Hematopoietic multipotent progenitor cell treated with erythropoietin and hydrocortisone succinate and interleukin-3 and kit ligand, for 17 days (in vitro differentiated cells): ENCODE measurements around the gene GOSR2.

Source experiments
- DNase-seq: peaks from one replicate; pipeline ENCODE4 v3.0.0-alpha.2; 2015; ENCODE audit warnings: low spot score

Gene GOSR2

GRCh38 chr17:46922804-46923635 lies at the start of gene GOSR2:
Gene GOSR2, plus strand, starts transcription at chr17:46923160. Its CDS starts 33 bp downstream, at chr17:46923193.
- peak; percentile 91 for DNase-seq

GRCh38 chr17:46873941-46874645 lies 48.9 kb upstream of the GOSR2 start:
- DNase-seq = no peak

- DNase-seq = no peak
Measured at GRCh38 chr17:46874906-46875305, 48.1 kb upstream of the GOSR2 start.

GRCh38 chr17:46875849-46876352 lies 47.1 kb upstream of the GOSR2 start:
- DNase-seq = no peak

- DNase-seq = no peak
Measured at GRCh38 chr17:46876353-46876887, 46.5 kb upstream of the GOSR2 start.

- no peak for DNase-seq
Measured at GRCh38 chr17:46876926-46877325, 46.0 kb upstream of the GOSR2 start.

- DNase-seq = no peak
Measured at GRCh38 chr17:46877466-46877865, 45.5 kb upstream of the GOSR2 start.

GRCh38 chr17:46878055-46878454 lies 44.9 kb upstream of the GOSR2 start:
- no peak for DNase-seq

- no peak for DNase-seq
Measured at GRCh38 chr17:46879101-46879500, 43.9 kb upstream of the GOSR2 start.

- DNase-seq = no peak
Measured at GRCh38 chr17:46881015-46881414, 41.9 kb upstream of the GOSR2 start.

- DNase-seq = no peak
Measured at GRCh38 chr17:46882666-46883065, 40.3 kb upstream of the GOSR2 start.

GRCh38 chr17:46883871-46884520 lies 39.0 kb upstream of the GOSR2 start:
- no peak for DNase-seq

- DNase-seq = no peak
Measured at GRCh38 chr17:46884552-46884951, 38.4 kb upstream of the GOSR2 start.

- DNase-seq = no peak
Measured at GRCh38 chr17:46885415-46886309, 37.3 kb upstream of the GOSR2 start.

GRCh38 chr17:46886310-46886663 lies 36.7 kb upstream of the GOSR2 start:
- no peak for DNase-seq

GRCh38 chr17:46887717-46888116 lies 35.2 kb upstream of the GOSR2 start:
- no peak for DNase-seq

GRCh38 chr17:46888727-46889126 lies 34.2 kb upstream of the GOSR2 start:
- no peak for DNase-seq

- DNase-seq = no peak
Measured at GRCh38 chr17:46889519-46889918, 33.4 kb upstream of the GOSR2 start.

GRCh38 chr17:46889992-46890564 lies 32.9 kb upstream of the GOSR2 start:
- no peak for DNase-seq

GRCh38 chr17:46890638-46891037 lies 32.3 kb upstream of the GOSR2 start:
- DNase-seq = no peak

- DNase-seq = no peak
Measured at GRCh38 chr17:46892192-46892703, 30.7 kb upstream of the GOSR2 start.
